HFF-Myc (cell line): ENCODE data around the gene CLCN6.

Experiments used
- DNase-seq: peaks from one replicate; pipeline ENCODE4 v3.0.0-alpha.2; 2011; ENCODE audit warnings: low read depth; ENCODE audit errors: extremely low read depth
- H3K4me3 ChIP-seq: replicated peaks from 2 replicates; pipeline ENCODE4 v1.5.1; 2011; ENCODE audit warnings: low read depth, mild to moderate bottlenecking, control low read depth, low read length
- CTCF ChIP-seq: IDR thresholded peaks from 2 replicates; pipeline ENCODE4 v1.5.1; 2012; ENCODE audit warnings: mild to moderate bottlenecking, low read depth, low read length, control low read depth; ENCODE audit errors: missing control alignments

The CLCN6 gene

DNA sequence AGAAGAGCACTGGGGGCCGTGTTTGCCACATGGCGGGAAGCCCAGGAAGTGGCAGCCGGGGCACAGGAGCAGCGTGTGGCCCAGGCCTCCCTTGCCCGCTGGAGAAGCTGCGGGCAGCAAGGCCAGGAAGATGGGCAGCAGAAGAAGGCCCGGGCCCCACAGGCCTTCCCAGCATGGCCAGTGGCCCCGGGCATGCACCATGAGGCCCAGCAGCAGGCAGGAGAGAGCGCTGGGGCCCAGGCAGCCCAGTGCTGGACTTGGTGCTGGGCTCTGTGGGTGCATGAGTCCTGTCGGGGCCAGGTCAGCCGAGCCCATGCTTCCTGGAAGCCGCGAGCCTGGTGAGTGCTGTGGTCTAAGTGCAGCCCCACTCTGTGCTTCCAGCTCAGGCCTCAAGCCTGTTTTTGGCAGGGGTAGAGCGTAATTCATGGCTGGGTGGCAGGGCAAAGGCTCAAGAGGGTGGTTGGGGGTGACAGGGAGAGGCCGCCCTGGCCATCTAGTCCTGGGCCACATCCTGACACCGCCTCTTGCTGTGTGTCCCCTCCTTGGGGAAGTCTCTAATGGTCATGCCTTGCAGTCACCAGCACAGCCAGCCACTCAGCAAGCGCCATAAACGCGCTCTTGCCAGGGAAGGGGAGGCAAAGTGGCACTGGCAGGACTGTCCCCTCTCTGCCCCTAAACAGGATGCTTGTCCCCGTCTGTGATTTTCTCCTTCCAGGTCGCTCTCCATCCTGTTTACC, 21.6 kb upstream of the CLCN6 start:
- no peak for TF ChIP-seq CTCF
- no peak for DNase-seq
- no peak overlapping the region for H3K4me3 ChIP-seq

- TF ChIP-seq CTCF = peak; percentile 87
- no peak overlapping the region for H3K4me3 ChIP-seq
- no peak for DNase-seq
Observed at GRCh38 chr1:11784993-11785769, 20.8 kb upstream of the CLCN6 start.

- DNase-seq = no peak
- no peak for TF ChIP-seq CTCF
- H3K4me3 ChIP-seq = no peak overlapping the region
Observed at GRCh38 chr1:11786168-11786567, 19.8 kb upstream of the CLCN6 start.

- DNase-seq = no peak
- no peak for TF ChIP-seq CTCF
- no peak overlapping the region for H3K4me3 ChIP-seq
Observed at GRCh38 chr1:11787251-11787803, 18.7 kb upstream of the CLCN6 start.

GRCh38 chr1:11787804-11788436, 18.1 kb upstream of the CLCN6 start:
- H3K4me3 ChIP-seq = no peak overlapping the region
- no peak for DNase-seq

More at GRCh38 chr1:11787804-11788436, 18.1 kb upstream of the CLCN6 start:
- TF ChIP-seq CTCF = no peak
